Activated CD8-positive, alpha-beta T cell treated with anti-CD3 and anti-CD28 coated beads for 36 hours (primary cell): Measurements from ENCODE around the gene OR6P1. TPM values are rescaled to one million over a fixed set of nuclear protein-coding genes. Genes with fewer than 3 reads are reported as not detected.

Experiments used
- ATAC-seq: fragments of 200-7000 bp; cut with Tn5 transposase; one replicate; pipeline ENCODE4 v1.10.0; 2021; ENCODE audit warnings: mild to moderate bottlenecking, moderate library complexity
- CTCF ChIA-PET: fragments of 350-600 bp; sonication (Branson Sonifier 250); formaldehyde crosslinking; loops from one replicate; lab custom pipeline; 2021; ENCODE audit warnings: antibody characterized with exemption; lab: Charles Lee
- POLR2A ChIA-PET: fragments of 350-600 bp; sonication (Branson Sonifier 250); formaldehyde crosslinking; loops from one replicate; lab custom pipeline; 2021; ENCODE audit warnings: antibody characterized with exemption; lab: Charles Lee
- DNase-seq: peaks from one replicate; pipeline ENCODE4 v3.0.0-alpha.2; 2020
- H3K27ac Mint-ChIP-seq: one replicate; pipeline ENCODE4 v1.8.0; 2021; ENCODE audit warnings: mild to moderate bottlenecking, mixed read lengths
- H3K27me3 Mint-ChIP-seq: one replicate; pipeline ENCODE4 v1.8.0; 2021; ENCODE audit warnings: mixed read lengths
- H3K36me3 Mint-ChIP-seq: one replicate; pipeline ENCODE4 v1.8.0; 2021; ENCODE audit warnings: low read depth, mixed read lengths
- H3K4me1 Mint-ChIP-seq: one replicate; pipeline ENCODE4 v1.8.0; 2021; ENCODE audit warnings: low read depth, mixed read lengths
- H3K4me3 Mint-ChIP-seq: one replicate; pipeline ENCODE4 v1.8.0; 2021; ENCODE audit warnings: mild to moderate bottlenecking, moderate library complexity, mixed read lengths
- H3K9me3 Mint-ChIP-seq: one replicate; pipeline ENCODE4 v1.8.0; 2021; ENCODE audit warnings: mixed read lengths
- intact Hi-C: fragments of 100-400 bp; cut with micrococcal nuclease; formaldehyde crosslinking; loops from one replicate; pipeline ENCODE4 v1.10.0; 2022
- total RNA-seq, 2 experiments: library from RNA; stranded (reverse); gene quantifications; one replicate each; pipeline ENCODE4 v1.2.3, GENCODE V29; 2021
- TF ChIP-seq, protein P1 (sequence below): fragments of 200-600 bp; IDR thresholded peaks from one replicate; pipeline ENCODE4 v1.8.0; 2022; ENCODE audit warnings: antibody characterized with exemption, mild to moderate bottlenecking

Gene OR6P1
- total RNA-seq, 2 experiments from 2014 or later, result not detected

GRCh38 chr1:158600735-158601134 is 30.4 kb upstream of the OR6P1 start:
- Mint-ChIP-seq H3K36me3 (peaks cover 6% of the 10 kb centered on the region), H3K4me1 (no peaks in the 10 kb centered on the region), H3K27me3 (peaks cover 5% of the 10 kb centered on the region), H3K4me3 (no peak overlapping the region), H3K27ac (no peak overlapping the region), H3K9me3 (peaks cover 18% of the 10 kb centered on the region)
- ChIA-PET POLR2A (no interaction called here), CTCF (no interaction called here)
- DNase-seq, result no peak
- TF ChIP-seq, protein P1, sequence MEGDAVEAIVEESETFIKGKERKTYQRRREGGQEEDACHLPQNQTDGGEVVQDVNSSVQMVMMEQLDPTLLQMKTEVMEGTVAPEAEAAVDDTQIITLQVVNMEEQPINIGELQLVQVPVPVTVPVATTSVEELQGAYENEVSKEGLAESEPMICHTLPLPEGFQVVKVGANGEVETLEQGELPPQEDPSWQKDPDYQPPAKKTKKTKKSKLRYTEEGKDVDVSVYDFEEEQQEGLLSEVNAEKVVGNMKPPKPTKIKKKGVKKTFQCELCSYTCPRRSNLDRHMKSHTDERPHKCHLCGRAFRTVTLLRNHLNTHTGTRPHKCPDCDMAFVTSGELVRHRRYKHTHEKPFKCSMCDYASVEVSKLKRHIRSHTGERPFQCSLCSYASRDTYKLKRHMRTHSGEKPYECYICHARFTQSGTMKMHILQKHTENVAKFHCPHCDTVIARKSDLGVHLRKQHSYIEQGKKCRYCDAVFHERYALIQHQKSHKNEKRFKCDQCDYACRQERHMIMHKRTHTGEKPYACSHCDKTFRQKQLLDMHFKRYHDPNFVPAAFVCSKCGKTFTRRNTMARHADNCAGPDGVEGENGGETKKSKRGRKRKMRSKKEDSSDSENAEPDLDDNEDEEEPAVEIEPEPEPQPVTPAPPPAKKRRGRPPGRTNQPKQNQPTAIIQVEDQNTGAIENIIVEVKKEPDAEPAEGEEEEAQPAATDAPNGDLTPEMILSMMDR, result no peak
- intact Hi-C loops, result no loop called here
- ATAC-seq, result no peak

DNA sequence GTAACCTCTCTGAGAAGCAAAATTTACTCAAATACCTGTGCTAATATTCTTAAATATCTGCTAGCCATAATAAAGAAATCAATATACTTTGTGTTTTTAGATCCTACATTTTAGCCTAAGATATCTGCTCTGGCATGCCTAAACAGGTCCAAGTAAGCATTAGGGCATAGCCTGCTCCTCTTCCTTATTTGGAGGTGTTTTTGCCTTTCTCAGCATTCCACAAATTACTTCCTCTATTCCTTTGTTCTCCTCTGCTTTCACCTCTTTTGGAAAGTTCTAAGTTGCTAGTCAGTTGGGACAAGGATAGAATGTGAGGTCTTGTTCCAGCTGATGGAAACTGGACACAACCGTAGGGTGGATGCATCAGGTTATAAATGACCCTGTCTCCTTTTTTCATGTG is 16.6 kb upstream of the OR6P1 start:
- H3K4me3 Mint-ChIP-seq, result no peak overlapping the region
- no peak overlapping the region for H3K27ac Mint-ChIP-seq
- ATAC-seq (no peak), DNase-seq (no peak)
- intact Hi-C loops, result no loop called here
- no peaks in the 10 kb centered on the region for H3K4me1 Mint-ChIP-seq
- no peaks in the 10 kb centered on the region for H3K36me3 Mint-ChIP-seq
- ChIA-PET POLR2A (no interaction called here), CTCF (no interaction called here)
- H3K9me3 Mint-ChIP-seq, result peaks cover 5% of the 10 kb centered on the region
- TF ChIP-seq, protein P1, result no peak
- H3K27me3 Mint-ChIP-seq, result peaks cover 4% of the 10 kb centered on the region

DNA sequence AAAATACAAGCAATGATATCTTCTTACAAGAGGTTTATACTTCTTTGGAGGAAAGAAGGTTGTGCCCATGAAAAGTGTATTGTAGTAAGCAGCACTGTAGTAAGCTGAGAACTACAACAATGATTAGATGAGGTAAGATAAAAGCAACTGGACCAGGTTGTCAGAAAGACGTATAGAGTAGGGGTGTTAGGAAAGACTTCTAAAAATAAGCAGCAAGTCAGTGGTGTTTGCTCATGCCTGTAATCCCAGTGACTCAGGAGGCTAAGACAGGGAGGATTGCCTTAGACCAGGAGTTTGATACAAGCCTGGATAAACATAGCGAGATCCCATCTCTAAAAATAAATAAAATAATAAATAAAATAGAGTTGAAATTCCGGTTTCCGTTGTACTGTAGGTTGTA is 13.6 kb upstream of the OR6P1 start:
- Mint-ChIP-seq H3K27me3 (peaks cover 9% of the 10 kb centered on the region), H3K27ac (no peak overlapping the region), H3K9me3 (peaks cover 5% of the 10 kb centered on the region), H3K4me1 (no peaks in the 10 kb centered on the region), H3K36me3 (no peaks in the 10 kb centered on the region), H3K4me3 (no peak overlapping the region)
- ChIA-PET CTCF (no interaction called here), POLR2A (no interaction called here)
- no peak for ATAC-seq
- DNase-seq, result no peak
- TF ChIP-seq, protein P1, result no peak
- intact Hi-C loops, result no loop called here

- H3K36me3 Mint-ChIP-seq, result no peaks in the 10 kb centered on the region
- ChIA-PET POLR2A (no interaction called here), CTCF (no interaction called here)
- H3K27ac Mint-ChIP-seq, result no peak within 1 kb of the TSS
- no peaks in the 10 kb centered on the region for H3K4me1 Mint-ChIP-seq
- no peak for ATAC-seq
- H3K4me3 Mint-ChIP-seq, result no peak within 1 kb of the TSS
- TF ChIP-seq, protein P1, result no peak
- H3K27me3 Mint-ChIP-seq, result peaks cover 16% of the 10 kb centered on the region
- DNase-seq, result no peak
- intact Hi-C loops, result no loop called here
- no peaks in the 10 kb centered on the region for H3K9me3 Mint-ChIP-seq
Observed at GRCh38 chr1:158579733-158580132, 9.4 kb upstream of the OR6P1 start, which contains the start of gene OR10X1. OR10X1 (minus strand) TSS chr1:158579899; CDS start chr1:158579899, 0 bp downstream.

- DNase-seq (no peak), ATAC-seq (no peak)
- no peak overlapping the region for H3K27ac Mint-ChIP-seq
- no peaks in the 10 kb centered on the region for H3K4me1 Mint-ChIP-seq
- H3K36me3 Mint-ChIP-seq, result no peaks in the 10 kb centered on the region
- peaks cover 14% of the 10 kb centered on the region for H3K27me3 Mint-ChIP-seq
- no peaks in the 10 kb centered on the region for H3K9me3 Mint-ChIP-seq
- POLR2A ChIA-PET, result no interaction called here
- CTCF ChIA-PET, result no interaction called here
- intact Hi-C loops, result no loop called here
- TF ChIP-seq, protein P1, result no peak
- H3K4me3 Mint-ChIP-seq, result no peak overlapping the region
Observed at GRCh38 chr1:158577561-158577960, 7.2 kb upstream of the OR6P1 start.
